ENCODE measurements around the gene CAMK2A. TPM values are rescaled to one million over a fixed set of nuclear protein-coding genes. Genes with fewer than 3 reads are reported as not detected.

The CAMK2A gene
- total and polyA plus RNA-seq, 7 donors: 0.44 to 2.1 (median 0.64) TPM; not detected in 1

DNA sequence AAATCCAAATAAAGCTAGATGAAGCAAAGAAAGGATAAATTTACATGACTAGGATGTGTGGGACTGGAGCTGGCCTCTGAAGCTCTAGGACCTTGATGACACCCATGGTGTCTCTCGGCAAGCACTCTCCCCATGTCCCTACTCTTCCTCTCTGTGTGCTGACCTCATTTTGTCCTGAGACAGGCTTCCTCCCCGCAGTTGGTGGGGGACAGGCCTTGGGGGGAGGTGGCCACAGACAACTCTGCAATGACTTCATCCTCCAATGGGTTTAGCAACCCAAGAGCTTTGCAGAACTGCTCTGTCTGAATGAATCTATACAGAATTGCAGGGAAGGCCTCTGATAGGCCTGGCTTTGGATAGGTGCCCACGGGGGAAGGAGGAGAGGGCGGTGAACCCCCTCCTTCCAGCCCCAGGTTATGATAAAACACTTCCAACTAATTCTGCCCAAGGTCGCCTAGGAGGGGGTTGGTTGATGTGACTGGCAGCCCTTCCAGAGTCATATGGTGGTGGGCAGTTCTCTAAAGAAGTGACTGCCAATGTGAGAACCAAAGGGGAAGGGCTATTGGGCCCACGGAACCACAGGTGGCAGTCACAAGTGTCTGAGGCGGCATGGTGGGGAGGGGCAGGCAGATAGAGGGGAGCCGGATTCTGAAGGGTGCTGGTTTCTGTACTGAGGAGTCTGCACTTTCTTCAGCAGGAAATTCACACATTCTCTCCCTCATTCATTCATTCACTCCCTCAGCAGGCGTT lies 93.7 kb downstream of the CAMK2A start:
- Histone ChIP-seq H3K4me1 (no peaks in the 10 kb centered on the region), H3K36me3 (no peaks in the 10 kb centered on the region), H3K4me3 (no peak overlapping the region), H3K9me3 (no peaks in the 10 kb centered on the region), H3K27ac (no peak overlapping the region), H3K27me3 (peaks cover 0 to 3% (median 2%) of the 10 kb centered on the region in 3 donors)
- WGBS, 2 donors: 89 to 92% methylated on average over 9 of the region's 9 CpGs
- TF ChIP-seq, protein P1, sequence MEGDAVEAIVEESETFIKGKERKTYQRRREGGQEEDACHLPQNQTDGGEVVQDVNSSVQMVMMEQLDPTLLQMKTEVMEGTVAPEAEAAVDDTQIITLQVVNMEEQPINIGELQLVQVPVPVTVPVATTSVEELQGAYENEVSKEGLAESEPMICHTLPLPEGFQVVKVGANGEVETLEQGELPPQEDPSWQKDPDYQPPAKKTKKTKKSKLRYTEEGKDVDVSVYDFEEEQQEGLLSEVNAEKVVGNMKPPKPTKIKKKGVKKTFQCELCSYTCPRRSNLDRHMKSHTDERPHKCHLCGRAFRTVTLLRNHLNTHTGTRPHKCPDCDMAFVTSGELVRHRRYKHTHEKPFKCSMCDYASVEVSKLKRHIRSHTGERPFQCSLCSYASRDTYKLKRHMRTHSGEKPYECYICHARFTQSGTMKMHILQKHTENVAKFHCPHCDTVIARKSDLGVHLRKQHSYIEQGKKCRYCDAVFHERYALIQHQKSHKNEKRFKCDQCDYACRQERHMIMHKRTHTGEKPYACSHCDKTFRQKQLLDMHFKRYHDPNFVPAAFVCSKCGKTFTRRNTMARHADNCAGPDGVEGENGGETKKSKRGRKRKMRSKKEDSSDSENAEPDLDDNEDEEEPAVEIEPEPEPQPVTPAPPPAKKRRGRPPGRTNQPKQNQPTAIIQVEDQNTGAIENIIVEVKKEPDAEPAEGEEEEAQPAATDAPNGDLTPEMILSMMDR (IDR thresholded peaks at IDR 0.05): no peak
- TF ChIP-seq POLR2A (IDR thresholded peaks at IDR 0.05) (no peak), EP300 (IDR thresholded peaks at IDR 0.05) (no peak), POLR2AphosphoS5 (IDR thresholded peaks at IDR 0.05) (no peak)
- DNase-seq: no peak
- intact Hi-C loops (cut with DNase I): no loop called here

DNA sequence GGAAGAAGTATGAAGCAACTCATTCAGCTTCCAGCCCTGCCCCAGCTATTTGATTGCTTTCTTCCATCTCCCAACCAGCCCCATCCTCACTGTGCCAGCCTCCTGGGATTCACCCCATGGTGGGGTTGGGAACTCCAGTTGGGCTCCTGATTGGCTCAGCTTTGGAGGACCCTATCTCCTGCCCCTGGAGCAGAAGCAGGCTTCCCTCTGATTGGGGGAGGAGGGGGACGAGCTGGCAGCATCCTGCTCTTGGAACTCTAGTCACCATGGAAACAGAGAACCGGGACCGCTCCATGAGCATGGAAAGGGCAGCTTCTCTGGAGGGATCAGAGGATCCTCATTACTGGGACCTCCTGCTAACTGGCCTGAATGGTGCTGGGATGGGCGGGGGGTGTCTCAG lies 97.1 kb downstream of the CAMK2A start:
- 84 to 90% methylated on average over 4 of the region's 4 CpGs for WGBS, 2 donors
- Histone ChIP-seq H3K27me3 (peaks cover 10 to 30% (median 29%) of the 10 kb centered on the region in 3 donors), H3K9me3 (no peaks in the 10 kb centered on the region), H3K36me3 (no peaks in the 10 kb centered on the region), H3K4me3 (no peak overlapping the region), H3K4me1 (peaks cover 0 to 7% (median 6%) of the 10 kb centered on the region in 4 donors), H3K27ac (no peak overlapping the region)
- intact Hi-C loops (cut with DNase I): no loop called here
- no peak for DNase-seq
- TF ChIP-seq, protein P1 (IDR thresholded peaks at IDR 0.05): no peak

DNA sequence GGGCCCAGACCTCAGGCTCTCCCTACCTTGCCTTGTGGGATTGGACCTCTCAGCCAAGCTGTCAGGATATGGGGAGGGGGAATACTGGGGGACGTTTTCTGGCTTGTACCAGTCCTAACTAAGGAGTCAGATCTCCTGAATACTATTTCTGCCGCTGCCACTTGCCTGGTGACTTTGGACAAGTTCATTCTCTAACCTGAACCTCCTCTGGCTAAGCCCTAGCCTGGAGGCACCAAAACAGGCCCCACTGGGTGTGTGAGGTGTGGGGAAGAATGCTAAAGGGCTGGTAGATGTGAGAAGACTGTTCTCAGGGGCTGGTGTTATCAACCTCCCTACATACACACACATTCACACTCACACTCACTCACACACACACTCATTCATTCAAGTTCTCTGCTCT lies 98.6 kb downstream of the CAMK2A start:
- intact Hi-C loops (cut with DNase I): no loop called here
- peaks cover 10 to 30% (median 29%) of the 10 kb centered on the region in 3 donors for H3K27me3 ChIP-seq
- no peak overlapping the region for H3K27ac ChIP-seq
- no peak overlapping the region for H3K4me3 ChIP-seq
- H3K4me1 ChIP-seq: peaks cover 0 to 7% (median 6%) of the 10 kb centered on the region in 4 donors
- DNase-seq: no peak
- WGBS, 2 donors: 48 to 59% methylated on average over 2 of the region's 2 CpGs
- H3K36me3 ChIP-seq: no peaks in the 10 kb centered on the region
- TF ChIP-seq POLR2A (IDR thresholded peaks at IDR 0.05) (no peak), POLR2AphosphoS5 (IDR thresholded peaks at IDR 0.05) (no peak), EP300 (IDR thresholded peaks at IDR 0.05) (no peak)
- TF ChIP-seq, protein P1 (IDR thresholded peaks at IDR 0.05): no peak
- H3K9me3 ChIP-seq: no peaks in the 10 kb centered on the region

DNA sequence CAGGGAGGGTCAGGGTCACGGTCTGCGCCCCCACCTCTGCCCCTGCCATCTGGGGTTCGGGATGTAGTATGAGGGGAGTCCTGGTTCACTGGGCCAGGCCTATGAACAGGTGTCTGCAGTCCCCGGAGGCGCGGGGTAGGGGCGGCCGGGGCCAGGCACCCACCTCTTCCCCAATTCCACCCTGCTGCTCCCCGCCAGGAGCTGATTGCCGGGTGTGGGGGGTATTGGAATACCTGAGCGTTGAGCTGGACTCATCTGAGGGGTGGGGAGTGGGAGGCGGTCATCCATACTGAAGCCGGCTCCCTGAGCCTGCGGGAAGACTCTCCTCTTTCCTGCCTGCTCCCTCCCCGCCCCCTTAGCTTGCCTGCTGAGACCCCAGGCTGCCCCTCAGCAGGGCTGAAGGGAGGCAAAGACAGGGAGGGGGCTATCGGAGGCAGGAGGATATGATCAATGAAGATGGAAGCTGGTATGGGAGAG lies 99.0 kb downstream of the CAMK2A start:
- intact Hi-C loops (cut with DNase I): no loop called here
- DNase-seq: no peak
- Histone ChIP-seq H3K9me3 (no peaks in the 10 kb centered on the region), H3K4me3 (no peak overlapping the region), H3K36me3 (no peaks in the 10 kb centered on the region), H3K27me3 (peaks cover 10 to 30% (median 29%) of the 10 kb centered on the region in 3 donors), H3K4me1 (peaks cover 0 to 7% (median 6%) of the 10 kb centered on the region in 4 donors), H3K27ac (no peak overlapping the region)
- 42 to 56% methylated on average over 16 of the region's 16 CpGs for WGBS, 2 donors
- TF ChIP-seq POLR2AphosphoS5 (IDR thresholded peaks at IDR 0.05) (no peak), POLR2A (IDR thresholded peaks at IDR 0.05) (no peak), EP300 (IDR thresholded peaks at IDR 0.05) (no peak)
- TF ChIP-seq, protein P1 (IDR thresholded peaks at IDR 0.05): no peak

Measured in sigmoid colon (tissue), 7 donors.